HepG2 (cell line): Measurements from ENCODE around the gene STRADA. TPM values are rescaled to one million over a fixed set of nuclear protein-coding genes. Genes with fewer than 3 reads are reported as not detected.

Experiments used
- ATAC-seq: fragments of 200-7000 bp; cut with Tn5 transposase; 3 replicates; pipeline ENCODE4 v1.9.1; 2020; ENCODE audit warnings: mild to moderate bottlenecking, moderate library complexity
- BruUV-seq: library from RNA; stranded (reverse); fragments of 400-500 nt; replicated peaks from 2 replicates; lab custom pipeline; 2021; lab: Mats Ljungman, UMichigan
- CTCF ChIA-PET: fragments of 300-600 bp; formaldehyde crosslinking; extraction: SDS; loops from one replicate; lab custom pipeline; 2021; ENCODE audit warnings: low total read pairs, inconsistent platforms, low intra/inter-chr PET ratio; lab: Yijun Ruan, JAX
- POLR2A ChIA-PET: fragments of 350-600 bp; sonication (Branson Sonifier 250); formaldehyde crosslinking; loops from one replicate; lab custom pipeline; 2020; ENCODE audit warnings: antibody characterized with exemption, inconsistent platforms; lab: Yijun Ruan, JAX
- DNase-seq: peaks from one replicate; pipeline ENCODE4 v3.0.0-alpha.2; 2015; ENCODE audit warnings: low spot score
- FAIRE-seq: peaks from 3 replicates; lab custom pipeline; 2011; peaks lifted over from hg19 to GRCh38; lab: Jason Lieb, UNC
- H2AFZ ChIP-seq: one replicate; pipeline ENCODE4 v1.6.1; 2011; ENCODE audit warnings: low read length, inconsistent platforms
- H3K27ac ChIP-seq: fragments of 300-600 bp; 3 replicates; pipeline ENCODE4 v1.8.0; 2011; ENCODE audit warnings: mixed run types, mild to moderate bottlenecking, mixed read lengths, low read length, inconsistent platforms; ENCODE audit not compliant: insufficient read depth; ENCODE audit errors: extremely low read length
- H3K27me3 ChIP-seq, 2 experiments: fragments of 200-600 bp in 1 of 2; 2 replicates in 1 of 2; 3 replicates in 1 of 2; pipeline versions ENCODE4 v1.6.0 to v1.8.0; 2011; ENCODE audit warnings: low read length in 2 of 2, mild to moderate bottlenecking in 2 of 2, moderate library complexity in 2 of 2, inconsistent platforms in 1 of 2; ENCODE audit not compliant: insufficient read depth in 2 of 2, control insufficient read depth in 1 of 2
- H3K36me3 ChIP-seq, 2 experiments: fragments of 200-600 bp in 1 of 2; replicated peaks in 1 of 2; 2 replicates in 1 of 2; 3 replicates in 1 of 2; pipeline versions ENCODE4 v1.5.1 to v1.8.0; 2011; ENCODE audit warnings: low read length in 2 of 2, inconsistent platforms in 1 of 2; ENCODE audit not compliant: insufficient read depth in 2 of 2, control insufficient read depth in 1 of 2
- H3K4me1 ChIP-seq: 2 replicates; pipeline ENCODE4 v1.5.1; 2012; ENCODE audit warnings: low read length, inconsistent platforms; ENCODE audit not compliant: insufficient read depth
- H3K4me2 ChIP-seq: 2 replicates; pipeline ENCODE4 v1.6.0; 2011; ENCODE audit warnings: low read depth, low read length, inconsistent platforms
- H3K4me3 ChIP-seq, 3 experiments: fragments of 200-600 bp in 1 of 3; sonication (generic), shearing (Covaris generic) in 1 of 3; replicated peaks in 1 of 3; 2 replicates each; pipeline ENCODE4 v1.5.1; 2011 to 2016; ENCODE audit warnings: low read length in 3 of 3, inconsistent platforms in 2 of 3, low read depth in 2 of 3, mild to moderate bottlenecking in 2 of 3, control low read depth in 1 of 3, mixed read lengths in 1 of 3; ENCODE audit not compliant: insufficient read depth in 1 of 3
- H3K79me2 ChIP-seq: one replicate; pipeline ENCODE4 v1.6.1; 2011; ENCODE audit warnings: low read length, inconsistent platforms; ENCODE audit not compliant: insufficient read depth
- H3K9ac ChIP-seq: 2 replicates; pipeline ENCODE4 v1.6.0; 2011; ENCODE audit warnings: mild to moderate bottlenecking, low read depth, low read length, inconsistent platforms; ENCODE audit not compliant: insufficient read depth
- H3K9me3 ChIP-seq: 2 replicates; pipeline ENCODE4 v1.5.1; 2012; ENCODE audit warnings: mild to moderate bottlenecking, low read length
- H4K20me1 ChIP-seq: 2 replicates; pipeline ENCODE4 v1.6.0; 2011; ENCODE audit warnings: inconsistent platforms, mild to moderate bottlenecking, low read length, moderate library complexity; ENCODE audit not compliant: insufficient read depth
- BRF2 ChIP-seq: sonication (generic); formaldehyde crosslinking; IDR thresholded peaks from 2 replicates; pipeline ENCODE4 v1.8.1; 2022; ENCODE audit warnings: mild to moderate bottlenecking, missing genetic modification reagents
- FOXM1 ChIP-seq: sonication (generic); formaldehyde crosslinking; IDR thresholded peaks from 2 replicates; pipeline ENCODE4 v1.5.0; 2020; ENCODE audit warnings: missing genetic modification reagents
- GABPA ChIP-seq, 2 experiments: IDR thresholded peaks; 2 replicates each; pipeline ENCODE4 v1.6.1; 2011 to 2016; ENCODE audit warnings: low read depth in 2 of 2, low read length in 1 of 2, missing biosample characterization in 1 of 2, missing genetic modification characterization in 1 of 2
- HNRNPH1 ChIP-seq: fragments of 200-400 bp; formaldehyde crosslinking; optimal IDR thresholded peaks from 2 replicates; pipeline ENCODE3; 2017; ENCODE audit warnings: mild to moderate bottlenecking, low read depth, low read length
- HNRNPL ChIP-seq: fragments of 200-400 bp; formaldehyde crosslinking; IDR thresholded peaks from 2 replicates; pipeline ENCODE4 v1.6.1; 2017; ENCODE audit warnings: mild to moderate bottlenecking, low read depth, low read length
- MYNN ChIP-seq: sonication (generic); formaldehyde crosslinking; IDR thresholded peaks from 2 replicates; pipeline ENCODE4 v1.4.0; 2020; ENCODE audit warnings: mild to moderate bottlenecking, low read depth, missing genetic modification reagents
- NFYB ChIP-seq: sonication (generic); formaldehyde crosslinking; IDR thresholded peaks from 2 replicates; pipeline ENCODE4 v1.4.0; 2020; ENCODE audit warnings: missing genetic modification reagents
- SOX5 ChIP-seq: IDR thresholded peaks from 2 replicates; pipeline ENCODE4 v1.6.1; 2016; ENCODE audit warnings: borderline replicate concordance
- SP1 ChIP-seq, 2 experiments: fragments of 450-650 bp in 1 of 2; sonication (generic) in 1 of 2; formaldehyde crosslinking in 1 of 2; IDR thresholded peaks; 2 replicates each; pipeline versions ENCODE4 v1.4.0 to v1.6.1; 2016 to 2020; ENCODE audit warnings: missing genetic modification reagents in 1 of 2
- U2AF1 ChIP-seq: fragments of 200-400 bp; formaldehyde crosslinking; optimal IDR thresholded peaks from 2 replicates; pipeline ENCODE3; 2017; ENCODE audit warnings: mild to moderate bottlenecking, low read depth, low read length
- ZNF143 ChIP-seq: sonication (generic); formaldehyde crosslinking; IDR thresholded peaks from 2 replicates; pipeline ENCODE4 v1.4.0; 2020; ENCODE audit warnings: missing genetic modification reagents
- ZNF160 ChIP-seq: sonication (generic); formaldehyde crosslinking; IDR thresholded peaks from 2 replicates; pipeline ENCODE4 v1.8.0; 2022; ENCODE audit warnings: mild to moderate bottlenecking, inconsistent platforms, missing genetic modification reagents
- ZNF232 ChIP-seq: sonication (generic); formaldehyde crosslinking; IDR thresholded peaks from 2 replicates; pipeline ENCODE4 v1.4.0; 2020; ENCODE audit warnings: missing genetic modification reagents, borderline replicate concordance
- ZNF382 ChIP-seq: sonication (generic); formaldehyde crosslinking; IDR thresholded peaks from 2 replicates; pipeline ENCODE4 v1.5.0; 2020; ENCODE audit warnings: missing genetic modification reagents, mild to moderate bottlenecking, borderline replicate concordance
- ZNF431 ChIP-seq: sonication (generic); formaldehyde crosslinking; IDR thresholded peaks from 2 replicates; pipeline ENCODE4 v1.9.0; 2022; ENCODE audit warnings: missing genetic modification reagents, low read depth, mild to moderate bottlenecking, borderline replicate concordance
- ZNF570 ChIP-seq: sonication (generic); formaldehyde crosslinking; IDR thresholded peaks from 2 replicates; pipeline ENCODE4 v1.4.0; 2020; ENCODE audit warnings: mild to moderate bottlenecking, missing genetic modification reagents, borderline replicate concordance
- ZNF766 ChIP-seq: sonication (generic); formaldehyde crosslinking; IDR thresholded peaks from 2 replicates; pipeline ENCODE4 v1.5.0; 2020; ENCODE audit warnings: missing genetic modification reagents, borderline replicate concordance
- ZNF775 ChIP-seq: sonication (generic); formaldehyde crosslinking; IDR thresholded peaks from 2 replicates; pipeline ENCODE4 v1.4.0; 2020; ENCODE audit warnings: missing genetic modification reagents, mild to moderate bottlenecking, moderate library complexity, borderline replicate concordance
- WGBS: methylation state at CpG from one replicate; pipeline ENCODE4 v1.1.6; 2017; ENCODE audit warnings: low lambda C conversion rate; 5-methylcytosine and 5-hydroxymethylcytosine counted together
- in situ Hi-C: cut with HindIII; loops from 2 replicates; pipeline ENCODE4 v1.10.0; 2017; ENCODE audit warnings: low pct_unique_long_range_greater_than_20kb; ENCODE audit not compliant: extremely low pct_ligation_motif_present
- intact Hi-C: fragments of 100-400 bp; cut with micrococcal nuclease; formaldehyde crosslinking; loops from one replicate; pipeline ENCODE4 v1.10.0; 2022; ENCODE audit not compliant: unreplicated experiment
- polyA plus RNA-seq, 8 experiments: library from polyadenylated mRNA; depleted of rRNA in 3 of 8; stranded (reverse) in 7 of 8; unstranded in 1 of 8; fragments of >200 nt; fragmentation: Illumina TruSeq in 4 of 8; extraction: Trizol in 4 of 8; gene quantifications; 2 replicates each; pipeline versions ENCODE4 v1.2.1 to v1.2.3, GENCODE V29; 2011 to 2016; ENCODE audit warnings: low read depth in 4 of 8, missing spikeins in 1 of 8, mixed read lengths in 1 of 8; ENCODE audit not compliant: insufficient read depth in 1 of 8
- total RNA-seq, 5 experiments: library from RNA; depleted of rRNA; stranded (reverse); fragments of >200 nt; fragmentation: Illumina TruSeq; extraction: Trizol; gene quantifications; 2 replicates each; pipeline ENCODE4 v1.2.3, GENCODE V29; 2016; ENCODE audit warnings: low read depth in 1 of 5
- TF ChIP-seq, protein P1 (sequence below): sonication (generic); formaldehyde crosslinking; IDR thresholded peaks from 2 replicates; pipeline ENCODE4 v1.5.1; 2020; ENCODE audit warnings: missing genetic modification reagents, mild to moderate bottlenecking, borderline replicate concordance

Gene STRADA
- total and polyA plus RNA-seq, 2 of the 13 experiments (the other 11 are each of a cell fraction or from before 2014, with no cell fraction given) = 17.6 to 17.9 TPM

DNA sequence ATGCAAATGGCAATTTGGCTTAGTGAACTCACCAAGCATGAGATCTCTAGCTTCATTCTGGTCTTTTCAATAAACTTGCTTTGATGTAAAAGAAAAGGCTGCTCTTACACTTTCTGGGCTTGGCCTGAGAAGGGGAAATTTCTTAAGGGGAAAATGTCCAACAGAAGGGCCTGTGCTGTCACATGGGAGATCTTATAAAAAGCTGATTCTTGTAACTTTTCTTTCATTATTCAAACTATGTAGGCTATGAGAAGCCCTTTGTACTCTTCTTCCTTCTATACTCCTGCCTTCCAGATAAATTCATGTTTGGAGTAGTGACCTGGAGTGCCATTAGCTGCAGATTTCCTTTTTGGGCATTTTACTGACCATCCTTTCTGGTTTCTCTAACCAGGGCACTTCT is 58.6 kb downstream of the STRADA start:
- in situ Hi-C loops = no loop called here
- no peak overlapping the region for H3K9ac ChIP-seq
- no peaks in the 10 kb centered on the region for H4K20me1 ChIP-seq
- FAIRE-seq = no peak
- TF ChIP-seq SOX5 (CRISPR knock-in tag) (no peak), BRF2 (CRISPR knock-in tag) (no peak), ZNF143 (no peak), FOXM1 (no peak), U2AF1 (no peak), ZNF232 (CRISPR knock-in tag) (no peak), ZNF766 (CRISPR knock-in tag) (no peak)
- no peaks in the 10 kb centered on the region for H3K9me3 ChIP-seq
- H3K27ac ChIP-seq = no peak overlapping the region
- intact Hi-C loops = no loop called here
- no peaks in the 10 kb centered on the region for H3K79me2 ChIP-seq
- H2AFZ ChIP-seq = no peak overlapping the region
- H3K36me3 ChIP-seq = peaks cover 19 to 42% of the 10 kb centered on the region in 2 experiments; a peak in 4 of 5 replicates
- DNase-seq = no peak
- no TSS peak for BruUV-seq
- no peaks in the 10 kb centered on the region for H3K27me3 ChIP-seq
- no peak overlapping the region for H3K4me2 ChIP-seq
- no peak overlapping the region for H3K4me3 ChIP-seq
- CTCF ChIA-PET = no interaction called here
- POLR2A ChIA-PET = no interaction called here
- no peak for ATAC-seq
- H3K4me1 ChIP-seq = no peaks in the 10 kb centered on the region

GRCh38 chr17:63682441-63682840 is 59.2 kb downstream of the STRADA start:
- ATAC-seq (no peak), DNase-seq (no peak)
- POLR2A ChIA-PET = no interaction called here
- TF ChIP-seq MYNN = no peak
- TF ChIP-seq, protein P1, sequence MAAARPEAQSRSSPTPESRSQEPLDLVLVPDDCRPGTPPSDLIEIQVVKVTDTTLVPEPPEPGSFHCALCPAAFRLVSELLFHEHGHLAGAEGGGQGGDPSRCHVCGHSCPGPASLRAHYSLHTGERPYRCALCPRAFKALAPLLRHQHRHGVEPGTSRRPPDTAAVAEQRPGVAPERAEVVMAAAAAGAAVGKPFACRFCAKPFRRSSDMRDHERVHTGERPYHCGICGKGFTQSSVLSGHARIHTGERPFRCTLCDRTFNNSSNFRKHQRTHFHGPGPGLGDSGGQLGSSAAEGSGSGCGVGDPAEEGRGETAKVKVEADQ = no peak
- no peak for TF ChIP-seq ZNF570 (CRISPR knock-in tag)
- TF ChIP-seq HNRNPL = no peak
- no peak for TF ChIP-seq SP1 (IDR thresholded peaks at IDR 0.05)
- TF ChIP-seq SP1 (CRISPR knock-in tag; IDR thresholded peaks at IDR 0.05) = no peak
- no peak for TF ChIP-seq GABPA (IDR thresholded peaks at IDR 0.05; ENCODE audit: low read depth, low read length)
- no peak for TF ChIP-seq GABPA (CRISPR knock-in tag; IDR thresholded peaks at IDR 0.05; ENCODE audit: low read depth)
- TF ChIP-seq HNRNPH1 = no peak
- TF ChIP-seq ZNF382 (CRISPR knock-in tag) = no peak
- TF ChIP-seq ZNF160 (CRISPR knock-in tag) = no peak
- no peak for TF ChIP-seq ZNF775 (CRISPR knock-in tag)
- no peak for TF ChIP-seq ZNF431 (CRISPR knock-in tag)
- no peak for TF ChIP-seq NFYB
- TF ChIP-seq, all 625 proteins: peak for 0
- no TSS peak for BruUV-seq
- no peak overlapping the region for H3K27ac ChIP-seq
- CTCF ChIA-PET = no interaction called here
- H3K4me1 ChIP-seq = no peaks in the 10 kb centered on the region
- H3K9ac ChIP-seq = no peak overlapping the region
- WGBS = 89% methylated on average over 1 of the region's 1 CpG
- no peak overlapping the region for H3K4me3 ChIP-seq
- no peaks in the 10 kb centered on the region for H3K79me2 ChIP-seq
- no peaks in the 10 kb centered on the region for H3K9me3 ChIP-seq
- H3K36me3 ChIP-seq = peaks cover 19 to 47% of the 10 kb centered on the region in 2 experiments; a peak in 4 of 5 replicates
- intact Hi-C loops = no loop called here
- no peak overlapping the region for H2AFZ ChIP-seq
- no peaks in the 10 kb centered on the region for H3K27me3 ChIP-seq
- no peak for FAIRE-seq
- no peaks in the 10 kb centered on the region for H4K20me1 ChIP-seq
- in situ Hi-C loops = no loop called here
- no peak overlapping the region for H3K4me2 ChIP-seq
